Ovary (tissue), 9 donors: Measurements from ENCODE around the gene SIK3. TPM values are rescaled to one million over a fixed set of nuclear protein-coding genes. Genes with fewer than 3 reads are reported as not detected.
"Not testable (repeated sequence)": the region's sequence is repeated elsewhere in the genome, so short reads cannot be mapped to it uniquely, and the experiment has no call there.

Experiments
- DNase-seq, 5 donors: peaks; one replicate each; pipeline ENCODE4 v3.0.0-alpha.2; 2019 to 2020
- H3K27ac ChIP-seq, 2 donors: fragments of 200-600 bp; one replicate each; pipeline versions ENCODE4 v1.5.1 to v1.8.0; 2019 to 2022
- H3K27me3 ChIP-seq: fragments of 200-600 bp; one replicate; pipeline ENCODE4 v1.8.0; 2022
- H3K36me3 ChIP-seq: fragments of 200-600 bp; sonication (generic); one replicate; pipeline ENCODE4 v1.5.1; 2019
- H3K4me1 ChIP-seq: one replicate; pipeline ENCODE4 v1.8.1; 2013; ENCODE audit warnings: mild to moderate bottlenecking, moderate library complexity; ENCODE audit not compliant: insufficient read depth
- H3K4me3 ChIP-seq: fragments of 200-600 bp; sonication (generic); one replicate; pipeline ENCODE4 v1.5.1; 2017
- H3K9me3 ChIP-seq, 2 donors: fragments of 200-600 bp in 1 of 2; sonication (generic) in 1 of 2; one replicate each; pipeline versions ENCODE4 v1.5.1 to v1.8.1; 2013 to 2019; ENCODE audit warnings: mild to moderate bottlenecking in 1 of 2, moderate library complexity in 1 of 2
- EP300 ChIP-seq: sonication (generic); formaldehyde crosslinking; IDR thresholded peaks from one replicate; pipeline ENCODE4 v1.6.1; 2017; ENCODE audit warnings: antibody characterized with exemption
- POLR2A ChIP-seq: fragments of 450-650 bp; IDR thresholded peaks from one replicate; pipeline ENCODE4 v1.6.1; 2017; ENCODE audit warnings: antibody characterized with exemption, mild to moderate bottlenecking, moderate library complexity
- WGBS, 3 donors: extraction: QIAGEN DNeasy Blood & Tissue Kit in 1 of 3; methylation state at CpG; one replicate each; pipeline versions ENCODE4 v1.1.5 to v1.1.7; 2013 to 2017; 5-methylcytosine and 5-hydroxymethylcytosine counted together
- intact Hi-C, 4 donors: fragments of 100-400 bp; cut with DNase I; formaldehyde crosslinking; loops; one replicate each; pipeline versions ENCODE4 v1.11.0 to v1.15.1; 2022 to 2023
- polyA plus RNA-seq, 2 donors: library from polyadenylated mRNA; stranded (reverse); fragments of 200-250 nt in 1 of 2; fragments of 350-450 nt in 1 of 2; fragmentation: Illumina TruSeq in 1 of 2; extraction: RNeasy Lipid Tissue Mini Kit (QIAGEN cat#74804) in 1 of 2; gene quantifications; one replicate each; pipeline ENCODE4 v1.2.3, GENCODE V29; 2013 to 2014
- total RNA-seq, 7 donors: library from RNA; depleted of rRNA in 2 of 7; stranded (reverse); fragments of >200 nt in 2 of 7; fragmentation: NEBNext Ultra II Directional in 3 of 7; extraction: Animal tissue kit (Norgen Biotek cat#: 25700) in 3 of 7; gene quantifications; one replicate each; pipeline versions ENCODE4 v1.1.0 to v1.2.4, GENCODE V29; 2016 to 2023
- TF ChIP-seq, protein P1 (sequence below), 3 donors: fragments of 450-650 bp in 2 of 3; fragments of 200-600 bp in 1 of 3; IDR thresholded peaks; one replicate each; pipeline versions ENCODE4 v1.5.1 to v1.8.0; 2016 to 2022; ENCODE audit warnings: antibody characterized with exemption in 3 of 3, mild to moderate bottlenecking in 1 of 3
- donor health status: DM: no; HTN: no; CAD: no; lungs with moderate emphysema.
- donor health status: DM: no; HTN: no; CAD: no.
- donor health status: Bipolar disorder and iron deficiency.
- donor health status: DM: yes; HTN: yes; CAD: no.
- donor health status: DM: no; HTN: no; CAD: no.
- donor health status: DM: yes; HTN: yes; CAD: no.

The SIK3 gene
- total and polyA plus RNA-seq, 9 donors = 18.3 to 134 (median 56.2) TPM

DNA sequence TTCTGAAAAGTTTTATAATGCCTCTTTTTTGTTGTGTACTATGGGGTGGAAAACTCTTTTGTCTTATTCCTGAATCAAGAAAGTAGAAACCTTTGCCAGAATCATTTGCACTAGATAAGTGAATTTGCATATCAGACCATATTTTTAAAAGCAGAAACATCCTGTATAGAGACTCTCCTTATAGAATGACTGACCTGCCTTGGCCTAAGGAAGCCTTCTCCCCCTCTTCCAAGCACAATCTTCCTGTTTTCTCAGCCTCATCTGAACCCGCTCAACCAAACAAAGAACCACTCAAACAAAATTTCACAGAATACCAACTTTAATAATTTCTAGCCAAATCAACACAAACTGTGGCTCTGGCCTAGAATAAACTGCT is 60.3 kb downstream of the SIK3 start:
- H3K36me3 ChIP-seq = no peaks in the 10 kb centered on the region
- H3K4me3 ChIP-seq = no peak overlapping the region
- WGBS, 3 donors = 92 to 94% (median 93%) methylated on average over 1 of the region's 1 CpG
- no peak overlapping the region for H3K27ac ChIP-seq
- no peaks in the 10 kb centered on the region for H3K9me3 ChIP-seq
- DNase-seq = no peak
- intact Hi-C loops = no loop called here
- H3K4me1 ChIP-seq = peaks cover 10% of the 10 kb centered on the region
- no peaks in the 10 kb centered on the region for H3K27me3 ChIP-seq
- TF ChIP-seq, protein P1, sequence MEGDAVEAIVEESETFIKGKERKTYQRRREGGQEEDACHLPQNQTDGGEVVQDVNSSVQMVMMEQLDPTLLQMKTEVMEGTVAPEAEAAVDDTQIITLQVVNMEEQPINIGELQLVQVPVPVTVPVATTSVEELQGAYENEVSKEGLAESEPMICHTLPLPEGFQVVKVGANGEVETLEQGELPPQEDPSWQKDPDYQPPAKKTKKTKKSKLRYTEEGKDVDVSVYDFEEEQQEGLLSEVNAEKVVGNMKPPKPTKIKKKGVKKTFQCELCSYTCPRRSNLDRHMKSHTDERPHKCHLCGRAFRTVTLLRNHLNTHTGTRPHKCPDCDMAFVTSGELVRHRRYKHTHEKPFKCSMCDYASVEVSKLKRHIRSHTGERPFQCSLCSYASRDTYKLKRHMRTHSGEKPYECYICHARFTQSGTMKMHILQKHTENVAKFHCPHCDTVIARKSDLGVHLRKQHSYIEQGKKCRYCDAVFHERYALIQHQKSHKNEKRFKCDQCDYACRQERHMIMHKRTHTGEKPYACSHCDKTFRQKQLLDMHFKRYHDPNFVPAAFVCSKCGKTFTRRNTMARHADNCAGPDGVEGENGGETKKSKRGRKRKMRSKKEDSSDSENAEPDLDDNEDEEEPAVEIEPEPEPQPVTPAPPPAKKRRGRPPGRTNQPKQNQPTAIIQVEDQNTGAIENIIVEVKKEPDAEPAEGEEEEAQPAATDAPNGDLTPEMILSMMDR (IDR thresholded peaks at IDR 0.05) = no peak
- TF ChIP-seq EP300 (no peak), POLR2A (no peak)

DNA sequence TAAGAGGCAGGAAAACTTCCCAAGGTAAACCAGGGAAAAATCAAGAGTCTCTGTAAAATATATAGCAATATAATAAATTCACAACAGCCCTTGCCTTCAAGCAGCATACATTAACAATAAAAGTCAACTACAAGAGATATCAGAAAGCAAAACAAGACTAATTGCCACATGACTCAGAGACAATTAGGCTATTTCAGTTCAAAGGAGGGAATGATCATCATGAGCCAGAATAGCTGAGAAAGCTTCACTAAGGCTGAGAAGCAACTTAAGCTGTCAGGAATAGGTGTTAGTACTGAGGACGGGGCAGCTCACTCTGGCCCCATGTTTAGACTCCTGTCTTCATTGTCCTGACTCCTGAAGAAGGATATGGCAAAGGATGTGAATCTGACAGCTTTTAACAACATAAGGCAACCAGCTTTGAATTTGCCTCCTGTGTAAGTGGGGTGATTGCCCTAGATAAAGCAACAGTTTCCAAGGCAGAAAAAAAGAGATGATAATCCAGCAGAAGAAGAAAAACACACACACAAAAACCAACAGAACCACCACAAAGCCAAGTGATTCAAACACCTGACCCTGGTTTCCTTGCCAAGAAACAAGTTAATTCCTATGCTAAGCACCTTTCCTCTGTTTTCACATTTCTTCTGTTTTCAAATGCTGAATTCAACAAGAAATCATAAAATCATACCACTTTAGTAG is 60.8 kb downstream of the SIK3 start:
- H3K4me3 ChIP-seq = no peak overlapping the region
- no peak overlapping the region for H3K27ac ChIP-seq
- peaks cover 10% of the 10 kb centered on the region for H3K4me1 ChIP-seq
- no peaks in the 10 kb centered on the region for H3K9me3 ChIP-seq
- intact Hi-C loops = no loop called here
- no peaks in the 10 kb centered on the region for H3K27me3 ChIP-seq
- no peaks in the 10 kb centered on the region for H3K36me3 ChIP-seq
- 57 to 79% (median 76%) methylated on average over 1 of the region's 1 CpG for WGBS, 3 donors
- TF ChIP-seq, protein P1 (IDR thresholded peaks at IDR 0.05) = no peak
- no peak for TF ChIP-seq POLR2A
- no peak for TF ChIP-seq EP300
- no peak for DNase-seq

DNA sequence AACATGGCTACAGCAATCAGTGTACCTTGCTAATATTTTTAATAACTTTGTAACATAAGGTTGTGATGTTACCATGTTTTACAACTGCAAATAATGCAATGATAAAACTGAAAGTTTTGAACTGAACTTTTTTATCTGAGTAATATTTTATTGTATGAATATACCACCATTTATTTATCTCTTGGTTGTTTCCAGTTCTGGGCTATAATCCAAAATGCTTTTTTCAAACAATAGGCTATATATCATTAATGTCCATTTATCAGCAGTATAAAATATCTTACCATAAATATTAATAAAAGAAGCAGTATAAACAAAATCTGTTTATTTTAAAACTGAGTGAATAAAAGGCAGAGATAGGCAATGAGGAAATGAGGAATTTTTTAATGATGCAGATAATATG is 63.3 kb downstream of the SIK3 start:
- Histone ChIP-seq H3K27me3 (no peaks in the 10 kb centered on the region), H3K36me3 (no peaks in the 10 kb centered on the region), H3K27ac (no peak overlapping the region), H3K9me3 (no peaks in the 10 kb centered on the region), H3K4me1 (peaks cover 5% of the 10 kb centered on the region), H3K4me3 (no peak overlapping the region)
- DNase-seq = no peak
- TF ChIP-seq POLR2A (no peak), EP300 (no peak)
- TF ChIP-seq, protein P1 (IDR thresholded peaks at IDR 0.05) = no peak
- intact Hi-C loops = no loop called here

DNA sequence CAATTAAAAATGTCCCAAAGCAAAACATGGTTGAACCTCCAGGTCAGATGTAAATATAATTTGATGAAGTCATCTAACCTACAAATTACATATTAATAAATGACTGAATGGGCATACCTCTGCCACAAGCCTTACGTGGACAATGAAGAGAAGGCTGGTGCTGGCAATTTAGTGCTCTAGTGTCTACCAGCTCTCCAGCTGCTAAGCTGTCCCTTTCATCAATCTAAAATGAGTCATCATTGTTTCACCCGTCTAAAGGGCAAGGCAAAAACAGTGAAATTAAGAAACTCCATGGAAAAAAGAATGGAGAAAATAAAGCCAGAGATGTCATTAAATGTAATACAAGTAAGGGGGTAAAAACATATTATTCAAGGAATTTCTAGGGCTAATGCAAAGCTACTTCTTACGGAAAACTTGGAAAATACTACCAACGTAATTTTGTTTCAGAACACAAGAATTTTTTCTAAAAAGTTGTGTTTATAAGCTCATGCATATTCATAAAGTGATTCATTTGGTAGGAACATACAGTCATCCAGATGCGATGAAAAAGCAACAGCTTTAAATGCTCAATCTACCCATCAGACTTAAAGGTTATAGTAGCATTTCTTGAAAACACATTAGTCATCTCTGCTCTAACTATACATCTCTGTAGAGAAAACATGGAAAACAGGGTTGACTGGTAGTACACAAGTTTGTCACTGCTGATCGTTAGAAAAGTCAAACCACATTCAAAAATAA is 71.5 kb downstream of the SIK3 start:
- Histone ChIP-seq H3K27ac (no peak overlapping the region), H3K4me3 (no peak overlapping the region), H3K4me1 (peaks cover 9% of the 10 kb centered on the region), H3K27me3 (no peaks in the 10 kb centered on the region), H3K9me3 (no peaks in the 10 kb centered on the region), H3K36me3 (no peaks in the 10 kb centered on the region)
- 64 to 68% (median 64%) methylated on average over 6 of the region's 6 CpGs for WGBS, 3 donors
- DNase-seq = no peak
- intact Hi-C loops = no loop called here
- no peak for TF ChIP-seq POLR2A
- TF ChIP-seq EP300 = no peak
- TF ChIP-seq, protein P1 (IDR thresholded peaks at IDR 0.05) = no peak

DNA sequence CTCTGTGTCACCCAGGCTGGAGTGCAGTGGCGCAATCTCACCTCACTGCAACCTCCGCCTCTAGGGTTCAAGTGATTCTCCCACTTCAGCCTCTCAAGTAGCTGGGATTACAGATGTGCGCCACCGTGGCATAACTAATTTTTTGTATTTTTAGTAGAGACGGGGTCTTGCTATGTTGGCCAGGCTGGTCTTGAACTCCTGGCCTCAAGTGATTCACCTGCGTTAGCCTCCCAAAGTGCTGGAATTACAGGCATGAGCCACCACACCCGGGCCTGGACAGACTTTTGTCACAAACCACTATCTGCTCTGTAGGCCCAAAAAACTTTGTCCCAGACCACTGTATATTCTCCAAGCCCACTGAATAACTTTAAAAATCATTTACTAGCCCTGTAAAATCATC is 74.5 kb downstream of the SIK3 start:
- H3K9me3 ChIP-seq, H3K4me1 ChIP-seq, H3K4me3 ChIP-seq, DNase-seq, H3K27ac ChIP-seq, H3K27me3 ChIP-seq, intact Hi-C loops, H3K36me3 ChIP-seq: not testable (repeated sequence)
- WGBS, 3 donors = 96 to 98% (median 97%) methylated on average over 7 of the region's 7 CpGs
